Activated CD4-positive, alpha-beta T cell treated with anti-CD3 and anti-CD28 coated beads for 4 hours (primary cell): Measurements from ENCODE around the gene PABPC3.

Experiments used
- DNase-seq, 2 donors: peaks; one replicate each; pipeline ENCODE4 v3.0.0-alpha.2; 2020

The PABPC3 gene

GRCh38 chr13:25095851-25096453 lies at the start of gene PABPC3:
TSS of gene PABPC3 (plus strand) at chr13:25096136. CDS start at chr13:25096199, 63 bp downstream.
- DNase-seq: no peak

DNA sequence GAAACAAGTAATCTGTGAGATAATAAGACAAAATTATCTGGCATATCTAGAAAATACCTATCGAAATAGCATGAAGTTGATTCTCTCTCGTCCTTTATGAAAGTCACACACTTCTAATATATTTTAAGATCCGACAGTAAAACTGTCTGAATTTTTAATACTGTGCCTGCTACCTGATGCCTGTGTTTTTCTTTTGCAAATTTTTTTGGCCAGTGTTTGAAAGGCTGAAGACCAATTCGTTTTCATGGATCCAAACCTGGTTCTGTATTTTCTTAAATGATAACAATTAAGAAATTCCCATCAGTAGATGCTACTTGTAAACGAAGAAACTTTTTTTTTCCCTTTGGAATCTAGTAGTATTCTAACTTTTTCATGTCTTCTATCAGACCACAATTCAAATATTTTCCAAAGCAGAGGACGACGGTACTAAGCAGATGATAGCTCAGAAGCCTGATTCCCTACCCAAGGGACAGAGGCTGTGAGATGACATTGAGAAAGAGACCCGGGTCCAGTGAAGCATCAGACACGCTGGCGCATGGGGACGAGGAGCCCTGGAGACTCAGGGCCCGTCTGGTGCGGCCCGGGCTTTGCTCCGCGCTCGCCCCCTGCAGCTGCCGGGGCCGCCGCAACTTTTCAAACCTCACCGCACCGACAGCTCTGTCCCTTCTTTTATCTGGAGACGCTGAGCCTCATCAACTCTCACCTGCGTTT lies 49.5 kb upstream of the PABPC3 start:
- no peak for DNase-seq

DNA sequence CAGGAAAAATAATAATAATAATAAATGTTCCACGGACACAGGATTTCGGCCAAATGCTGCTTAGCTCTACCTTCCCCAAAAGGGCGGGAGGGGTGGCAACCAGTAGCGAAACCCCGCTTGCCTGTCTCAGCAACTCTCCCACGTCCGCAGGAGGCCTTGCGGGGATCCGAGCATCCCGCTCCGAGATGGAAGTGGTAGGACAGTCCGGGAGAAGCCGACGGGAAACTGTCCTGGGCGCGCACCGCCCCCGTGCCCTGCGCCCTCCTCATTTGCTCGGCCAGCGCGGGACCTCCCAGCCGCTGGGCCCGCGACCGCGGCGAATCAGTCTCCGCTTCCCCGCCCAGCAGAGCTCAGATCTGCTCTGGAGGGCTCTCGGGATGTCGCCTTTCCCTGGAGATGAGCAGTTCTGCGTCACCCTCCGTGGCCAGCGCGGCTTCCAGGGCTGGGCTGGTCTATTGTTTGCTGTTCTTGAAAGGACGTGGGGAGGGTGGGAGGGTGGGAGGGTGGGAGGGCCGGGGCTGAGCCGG lies 48.9 kb upstream of the PABPC3 start:
- DNase-seq: no peak

DNA sequence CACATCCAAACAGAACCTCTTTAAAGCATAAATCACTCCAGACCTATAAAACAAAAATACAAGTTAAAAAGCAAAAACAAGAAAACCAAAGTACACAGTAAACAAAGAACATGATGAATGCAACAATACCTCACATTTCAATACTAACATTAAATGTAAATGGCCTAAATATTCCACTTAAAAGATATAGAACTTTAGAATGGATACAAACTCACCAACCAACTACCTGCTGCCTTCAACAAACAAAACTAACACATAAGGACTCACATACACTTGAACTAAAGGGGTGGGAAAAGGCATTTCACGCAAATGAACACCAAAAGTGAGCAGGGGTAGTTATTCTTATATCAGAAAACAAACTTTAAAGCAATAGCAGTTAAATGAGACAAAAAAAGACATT lies 44.9 kb upstream of the PABPC3 start:
- no peak for DNase-seq

GRCh38 chr13:25059166-25059565 lies 36.8 kb upstream of the PABPC3 start:
- no peak for DNase-seq

DNA sequence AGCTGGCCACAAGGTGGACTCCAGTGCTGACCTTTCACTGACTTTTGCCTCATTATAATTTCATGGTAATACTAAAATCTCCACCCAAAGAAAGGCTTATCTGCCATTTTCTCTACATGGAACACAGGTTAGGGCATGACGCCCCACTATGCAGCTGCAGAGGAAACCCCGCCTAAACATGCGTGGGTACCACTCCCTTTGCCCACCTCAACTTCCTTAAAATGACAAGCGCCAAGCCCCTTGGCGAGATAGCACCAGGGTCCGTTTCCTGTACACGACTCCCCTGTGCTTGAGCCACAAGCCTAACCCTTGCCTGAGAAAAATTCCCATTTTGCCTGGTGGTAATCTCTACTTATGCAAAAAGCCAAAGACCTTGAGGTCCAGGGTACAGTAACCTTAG lies 36.0 kb upstream of the PABPC3 start:
- DNase-seq: no peak

DNA sequence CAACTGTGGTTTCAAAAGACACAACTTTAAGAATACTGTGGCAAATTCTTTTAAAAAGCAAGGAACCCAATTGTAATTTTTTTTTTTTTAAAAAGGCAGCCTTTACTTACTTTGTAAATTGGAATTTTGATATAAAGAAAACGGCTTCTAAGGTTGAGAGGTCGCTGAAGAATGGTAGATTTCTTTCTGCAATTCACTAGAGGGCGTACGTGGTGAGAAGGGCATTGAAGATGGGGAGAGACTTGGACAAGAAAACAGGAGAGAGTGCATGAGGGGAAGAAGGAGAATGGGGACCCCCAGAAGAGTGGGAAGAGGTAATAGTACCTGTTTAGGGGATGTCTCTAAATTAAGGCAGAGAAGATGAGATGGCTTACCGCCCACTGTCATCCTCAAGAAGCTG lies 33.5 kb upstream of the PABPC3 start:
- no peak for DNase-seq

GRCh38 chr13:25064396-25064795 lies 31.5 kb upstream of the PABPC3 start:
- no peak for DNase-seq

DNA sequence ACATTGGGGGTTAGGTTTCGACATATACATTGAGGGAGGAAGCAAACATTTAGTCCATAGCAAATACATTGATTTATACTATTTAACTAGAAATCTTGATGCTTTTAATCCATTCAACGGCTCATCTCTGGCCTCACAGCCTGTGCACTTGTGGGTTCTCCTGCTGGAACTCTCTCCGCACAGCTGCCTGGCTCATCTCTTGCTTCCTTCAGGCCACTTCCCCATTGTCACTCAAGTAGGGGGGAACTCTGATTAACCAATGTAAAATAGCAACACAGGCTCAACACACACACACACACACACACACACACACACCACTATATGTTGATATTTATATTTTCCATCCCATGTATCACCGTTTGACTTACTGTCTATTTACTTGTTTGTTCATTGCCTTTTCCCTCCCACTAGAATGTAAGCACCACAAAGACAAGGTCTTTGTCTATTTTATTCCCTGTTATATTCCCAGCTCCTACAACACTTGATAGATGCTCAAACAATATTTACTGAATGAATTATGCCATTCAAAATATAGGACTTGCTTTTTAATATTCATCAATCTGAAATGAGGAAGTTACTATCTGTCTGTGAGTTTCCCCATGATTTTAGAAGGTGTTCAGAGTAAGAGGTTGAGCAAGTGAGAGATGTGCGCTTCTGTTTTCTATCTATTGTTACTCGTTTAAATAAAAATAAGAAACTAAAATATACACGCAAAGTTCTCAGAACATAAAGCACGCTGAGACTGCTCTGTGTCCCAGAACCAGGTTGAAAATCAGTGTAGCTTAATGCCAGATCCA lies 29.8 kb upstream of the PABPC3 start:
- no peak for DNase-seq

- DNase-seq: no peak
Measured at GRCh38 chr13:25067064-25067463, 28.9 kb upstream of the PABPC3 start.

GRCh38 chr13:25068810-25069209 lies 27.1 kb upstream of the PABPC3 start:
- DNase-seq: no peak

GRCh38 chr13:25069236-25069635 lies 26.7 kb upstream of the PABPC3 start:
- DNase-seq: no peak

- no peak for DNase-seq
Measured at GRCh38 chr13:25069911-25070310, 26.0 kb upstream of the PABPC3 start.

DNA sequence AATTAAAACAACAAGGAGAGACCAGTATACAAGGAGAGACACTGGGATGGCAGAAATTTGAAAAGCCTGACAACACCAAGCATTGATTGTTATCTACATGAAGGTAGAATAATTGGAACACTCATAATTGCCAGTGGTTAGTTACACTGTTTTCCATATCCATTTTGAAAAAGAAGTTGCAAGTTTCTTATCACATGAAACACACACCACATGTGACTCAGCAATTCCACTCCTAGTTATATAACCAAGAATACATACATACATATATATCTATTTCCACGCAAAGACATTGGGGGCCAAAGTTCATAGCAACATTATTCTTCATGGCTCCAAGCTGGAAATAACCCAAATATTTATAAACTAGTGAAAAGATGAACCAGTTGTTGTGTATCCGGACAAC lies 15.2 kb upstream of the PABPC3 start:
- no peak for DNase-seq

DNA sequence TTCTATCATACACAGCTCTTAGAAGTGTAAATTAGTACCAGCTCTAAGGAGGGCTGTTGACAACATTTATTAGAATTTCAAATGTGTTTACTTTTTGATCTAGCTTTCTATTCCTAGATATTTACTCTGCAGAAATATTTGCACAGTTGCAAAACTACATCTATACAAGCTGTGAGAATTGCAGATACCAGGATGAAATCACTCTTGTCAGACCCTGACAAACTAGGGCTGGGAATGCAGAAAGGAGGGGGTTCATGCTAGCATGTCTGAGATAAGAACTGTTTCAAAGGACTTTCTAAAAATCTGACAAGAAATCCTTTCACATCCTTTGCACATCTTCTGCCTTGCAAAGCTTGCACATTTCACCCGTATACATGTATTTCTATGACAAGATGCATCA lies 11.8 kb upstream of the PABPC3 start:
- DNase-seq: no peak

DNA sequence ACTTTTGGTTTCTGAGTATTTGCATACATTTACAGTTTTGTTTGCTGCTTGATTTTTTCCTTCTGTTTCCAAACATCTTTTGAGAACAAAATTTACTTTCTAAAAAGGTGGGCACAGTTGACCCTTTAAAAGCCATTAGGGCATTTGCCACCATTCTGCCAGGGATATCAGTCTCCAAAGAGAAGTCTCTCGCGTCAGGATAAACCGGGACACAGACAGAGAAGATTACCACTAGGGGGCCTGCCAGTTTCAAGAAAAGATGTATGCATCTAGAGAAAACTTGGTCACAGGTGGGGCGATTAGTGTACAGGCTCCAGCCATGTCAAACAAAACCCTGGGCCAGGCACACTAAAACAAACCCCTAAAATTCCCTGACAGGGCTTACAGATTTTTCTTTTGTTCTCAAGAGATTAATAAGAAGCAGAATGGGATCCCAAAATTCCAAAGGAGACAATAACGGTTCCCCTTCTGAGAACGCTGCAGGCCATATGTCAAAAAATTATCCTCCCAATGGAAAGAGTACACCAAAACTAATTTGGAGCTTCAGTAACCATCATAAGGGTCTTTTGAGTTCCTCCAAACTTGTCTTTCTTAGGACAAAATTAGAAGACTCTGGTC lies 10.7 kb upstream of the PABPC3 start:
- DNase-seq: no peak

GRCh38 chr13:25088562-25089221 lies 7.2 kb upstream of the PABPC3 start:
- DNase-seq: no peak

DNA sequence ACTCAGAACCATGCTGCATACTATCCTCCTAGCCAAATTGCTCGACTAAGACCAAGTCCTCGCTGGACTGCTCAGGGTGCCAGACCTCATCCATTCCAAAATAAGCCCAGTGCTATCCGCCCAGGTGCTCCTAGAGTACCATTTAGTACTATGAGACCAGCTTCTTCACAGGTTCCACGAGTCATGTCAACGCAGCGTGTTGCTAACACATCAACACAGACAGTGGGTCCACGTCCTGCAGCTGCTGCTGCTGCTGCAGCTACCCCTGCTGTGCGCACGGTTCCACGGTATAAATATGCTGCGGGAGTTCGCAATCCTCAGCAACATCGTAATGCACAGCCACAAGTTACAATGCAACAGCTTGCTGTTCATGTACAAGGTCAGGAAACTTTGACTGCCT lies 1.5 kb downstream of the PABPC3 start:
- DNase-seq: no peak

GRCh38 chr13:25103711-25104110 lies 7.8 kb downstream of the PABPC3 start:
- no peak for DNase-seq

DNA sequence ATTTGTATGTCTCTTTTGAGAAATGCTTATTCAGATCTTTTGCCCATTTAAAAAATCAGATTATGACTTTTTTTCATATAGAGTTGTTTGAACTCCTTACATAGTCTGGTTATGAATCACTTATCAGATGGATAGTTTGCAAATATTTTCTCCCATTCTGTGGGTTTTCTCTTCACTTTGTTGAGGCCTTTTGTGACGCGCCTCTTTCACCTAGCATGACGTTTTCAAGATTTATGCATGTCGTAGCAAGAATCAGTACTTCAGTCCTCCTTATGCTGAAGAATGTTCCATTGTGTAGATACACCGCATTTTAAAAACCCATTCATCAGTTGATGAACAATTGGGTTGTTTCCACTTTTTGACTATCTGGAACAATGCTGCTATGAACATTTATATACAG lies 13.4 kb downstream of the PABPC3 start:
- DNase-seq: no peak

- no peak for DNase-seq
Measured at GRCh38 chr13:25110956-25111584, 15.1 kb downstream of the PABPC3 start.

GRCh38 chr13:25111585-25111956 lies 15.6 kb downstream of the PABPC3 start:
- no peak for DNase-seq
